IPS DF 4.7 (cell line): ENCODE results near the gene CCDC187.
A peak's percentile ranks its signal among the peaks of the same experiment; 100 is the strongest.

ENCODE experiments used
- DNase-seq: peaks from one replicate; pipeline ENCODE4 v3.0.0-alpha.2; 2013; ENCODE audit warnings: low spot score; ENCODE audit errors: extremely low read depth

CCDC187 gene

GRCh38 chr9:136284951-136285350 is 18.9 kb downstream of the CCDC187 start:
- no peak for DNase-seq

GRCh38 chr9:136284311-136284710 is 19.6 kb downstream of the CCDC187 start:
- DNase-seq, result no peak

GRCh38 chr9:136283291-136284235 is 20.3 kb downstream of the CCDC187 start:
- DNase-seq, result peak; percentile 51

GRCh38 chr9:136282272-136282861 is 21.5 kb downstream of the CCDC187 start:
- no peak for DNase-seq

DNA sequence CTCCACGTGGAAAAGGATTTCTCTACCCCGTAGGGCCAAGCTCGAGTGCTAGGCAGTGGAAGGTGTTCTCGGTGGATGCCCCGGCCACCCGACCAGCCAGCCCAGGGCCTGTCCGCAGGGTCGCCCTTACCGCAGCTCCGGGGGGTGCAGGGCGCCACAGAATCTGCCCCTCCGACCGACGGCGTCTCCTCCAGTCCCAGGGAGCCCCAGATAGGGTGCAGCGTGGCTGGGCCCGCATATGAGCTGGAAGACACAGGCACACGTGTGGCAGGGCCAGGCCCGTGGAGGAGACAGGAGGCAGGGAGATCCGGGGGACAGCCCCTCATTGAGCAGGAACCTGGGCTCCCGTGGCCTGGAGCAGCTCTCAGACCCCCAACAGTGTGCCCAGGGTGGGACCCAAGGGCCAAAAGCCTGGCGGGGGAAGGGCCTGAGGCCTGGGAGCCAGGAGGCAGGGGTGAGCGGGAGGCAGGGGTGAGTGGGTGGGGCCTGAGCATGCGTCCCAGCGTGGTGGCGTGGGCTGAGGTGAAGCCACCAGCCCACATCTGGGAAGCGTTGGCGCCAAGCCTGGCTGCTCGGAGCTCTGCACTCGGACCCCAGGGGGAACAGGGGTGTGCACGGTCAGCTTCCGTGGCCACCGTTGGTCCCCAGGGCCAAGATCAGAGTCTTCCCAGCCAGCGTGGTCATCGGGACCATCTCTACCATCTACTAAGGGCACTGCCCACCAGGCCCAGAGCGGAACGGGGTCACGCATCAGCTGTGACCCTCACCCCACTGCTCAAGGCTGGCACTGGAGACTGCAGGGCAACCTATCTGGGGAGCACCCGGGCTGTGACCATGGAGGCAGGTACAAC is 22.2 kb downstream of the CCDC187 start:
- DNase-seq, result no peak

- no peak for DNase-seq
Measured at GRCh38 chr9:136280535-136281315, 23.2 kb downstream of the CCDC187 start.

DNA sequence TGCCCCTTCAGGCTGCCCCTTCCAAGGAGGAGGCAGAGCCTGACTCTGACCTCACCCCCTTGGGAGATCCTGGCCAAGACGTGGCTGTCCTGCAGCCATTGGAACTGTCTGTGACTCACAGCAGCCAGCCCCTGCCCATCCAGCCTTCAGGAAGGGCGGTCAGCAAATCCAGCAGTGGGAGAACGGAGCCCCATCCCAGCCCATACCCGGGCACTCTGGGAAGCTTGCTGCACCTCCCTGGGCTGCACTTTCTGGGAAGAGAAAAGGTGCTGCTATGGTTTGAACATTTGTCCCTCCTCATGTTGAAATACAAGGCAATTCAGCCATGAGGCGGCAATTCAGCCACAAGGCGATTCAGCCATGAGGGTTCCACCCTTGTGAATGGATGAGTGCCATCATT is 24.4 kb downstream of the CCDC187 start:
- DNase-seq, result no peak

DNA sequence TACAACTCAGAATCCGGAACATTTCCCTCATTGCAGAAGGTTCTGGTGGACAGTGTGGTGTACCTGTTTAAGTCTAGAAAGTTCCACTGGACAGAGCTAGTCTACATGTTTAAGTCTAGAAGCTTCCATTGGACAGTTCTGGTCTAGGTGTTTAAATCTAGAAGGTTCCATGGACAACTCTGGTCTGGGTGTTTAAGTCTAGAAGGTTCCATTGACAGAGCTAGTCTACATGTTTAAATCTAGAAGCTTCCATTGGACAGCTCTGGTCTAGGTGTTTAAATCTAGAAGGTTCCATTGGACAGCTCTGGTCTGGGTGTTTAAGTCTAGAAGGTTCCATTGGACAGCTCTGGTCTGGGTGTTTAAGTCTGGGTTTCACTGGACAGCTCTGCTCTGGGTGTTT is 25.0 kb downstream of the CCDC187 start:
- DNase-seq, result no peak

GRCh38 chr9:136278221-136278620 is 25.7 kb downstream of the CCDC187 start:
- DNase-seq, result no peak

- no peak for DNase-seq
Measured at GRCh38 chr9:136277746-136278145, 26.1 kb downstream of the CCDC187 start.

GRCh38 chr9:136276716-136277115 is 27.2 kb downstream of the CCDC187 start:
- no peak for DNase-seq

- no peak for DNase-seq
Measured at GRCh38 chr9:136275655-136276429, 28.1 kb downstream of the CCDC187 start.

DNA sequence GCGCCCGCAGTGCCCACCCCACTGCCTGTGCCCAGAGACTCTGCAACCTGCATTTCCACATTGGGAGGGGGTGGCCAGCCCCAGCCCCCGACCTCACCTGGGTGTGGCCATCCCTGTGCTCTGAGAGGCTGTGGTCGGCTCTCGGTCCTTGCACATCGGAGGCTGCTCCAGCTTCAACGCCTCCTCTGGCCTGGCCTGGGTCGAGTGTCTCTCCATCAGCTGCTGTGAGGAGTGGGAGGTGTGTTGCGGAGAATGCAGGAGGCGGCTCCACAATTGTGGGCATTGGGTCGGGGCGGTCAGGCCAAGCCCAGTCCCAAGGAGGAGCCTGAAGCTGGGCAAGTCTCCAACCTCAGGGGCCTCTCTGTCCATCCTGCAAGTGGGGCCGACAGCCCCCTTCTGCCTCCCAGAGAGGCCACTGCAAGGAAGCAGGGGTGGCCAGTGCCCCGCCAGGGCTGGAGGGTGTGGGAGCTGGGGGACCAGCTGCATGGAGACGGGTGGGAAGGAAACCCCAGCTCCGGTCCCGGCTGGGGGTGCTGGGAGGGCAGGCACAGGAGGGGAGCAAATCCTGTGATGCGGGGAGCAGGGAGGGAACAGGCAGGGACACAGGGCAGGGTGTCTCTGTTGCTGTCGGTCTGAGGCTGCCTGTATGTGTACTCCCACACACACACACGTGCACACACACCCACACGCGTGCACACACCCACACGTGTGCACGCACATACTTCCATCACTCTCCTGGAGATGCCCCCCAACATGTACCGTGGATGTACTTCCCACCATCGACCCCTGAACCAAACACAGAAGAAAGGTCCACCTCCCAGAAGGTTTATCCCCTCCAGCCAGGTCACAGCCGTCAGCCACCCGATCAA is 28.9 kb downstream of the CCDC187 start:
- DNase-seq, result no peak

GRCh38 chr9:136273921-136274785 is 29.7 kb downstream of the CCDC187 start:
- no peak for DNase-seq

GRCh38 chr9:136273244-136273865 is 30.5 kb downstream of the CCDC187 start:
- no peak for DNase-seq

- DNase-seq, result no peak
Measured at GRCh38 chr9:136270173-136270705, 33.7 kb downstream of the CCDC187 start.

GRCh38 chr9:136268735-136269134 is 35.2 kb downstream of the CCDC187 start:
- no peak for DNase-seq

GRCh38 chr9:136268318-136268717 is 35.6 kb downstream of the CCDC187 start:
- no peak for DNase-seq
